Bronchial epithelial cell (primary cell): ENCODE results near the gene RMDN3. TPM values are rescaled to one million over a fixed set of nuclear protein-coding genes. Genes with fewer than 3 reads are reported as not detected.

Experiments used
- DNase-seq: peaks from one replicate; pipeline ENCODE4 v3.0.0-alpha.2; 2010; ENCODE audit warnings: low read depth
- FAIRE-seq: peaks from 2 replicates; lab custom pipeline; 2011; peaks lifted over from hg19 to GRCh38; lab: Jason Lieb, UNC
- H3K27me3 ChIP-seq: 2 replicates; pipeline ENCODE4 v1.5.1; 2011; ENCODE audit warnings: low read length; ENCODE audit not compliant: control insufficient read depth, insufficient read depth
- H3K36me3 ChIP-seq: 2 replicates; pipeline ENCODE4 v1.5.1; 2011; ENCODE audit warnings: low read length; ENCODE audit not compliant: control insufficient read depth, insufficient read depth
- H3K4me3 ChIP-seq: 2 replicates; pipeline ENCODE4 v1.5.1; 2011; ENCODE audit warnings: mild to moderate bottlenecking, low read depth, low read length, control low read depth
- total RNA-seq: library from RNA; depleted of rRNA; stranded (reverse); fragments of >200 nt; gene quantifications from 2 replicates; pipeline ENCODE4 v1.2.1, GENCODE V29; 2014
- TF ChIP-seq, protein P1 (sequence below): IDR thresholded peaks from 2 replicates; pipeline ENCODE4 v1.5.1; 2011; ENCODE audit warnings: mild to moderate bottlenecking, moderate library complexity, low read length, control low read depth, inconsistent platforms; ENCODE audit not compliant: insufficient read depth, severe bottlenecking

Gene RMDN3
- total RNA-seq, 1 donor from 2014 or later = 15.0 TPM

DNA sequence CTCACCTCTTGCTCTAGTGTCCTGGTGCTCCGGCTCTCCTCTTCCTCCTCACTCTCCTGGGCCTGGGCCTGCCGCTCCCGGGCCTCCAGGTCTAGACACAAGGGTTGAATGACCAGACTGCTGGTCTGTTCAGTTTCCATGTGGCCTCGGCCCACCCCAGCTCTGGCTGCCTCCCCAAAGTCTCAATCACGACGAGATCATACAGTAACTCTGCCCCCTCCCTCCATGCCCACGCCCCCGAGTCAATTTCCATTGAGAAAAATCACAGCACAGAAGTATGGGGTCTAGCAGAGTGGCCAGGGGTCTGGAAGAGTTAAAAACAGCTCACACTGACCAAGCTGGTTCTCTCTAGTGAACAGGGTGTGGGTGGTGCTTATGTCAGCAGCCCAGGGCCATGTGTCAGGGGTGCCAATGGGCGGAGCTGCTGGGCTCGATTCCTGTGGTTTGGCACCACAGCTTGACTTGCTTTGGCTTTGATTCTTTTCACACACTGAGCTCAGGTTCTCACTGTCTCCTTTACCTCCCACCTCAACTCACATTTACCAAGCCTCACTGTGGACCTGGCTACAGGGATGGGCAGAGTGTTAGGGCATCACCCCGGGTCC lies 21.6 kb upstream of the RMDN3 start:
- peaks cover 36% of the 10 kb centered on the region for H3K36me3 ChIP-seq
- peak; percentile 99 for FAIRE-seq
- TF ChIP-seq, protein P1, sequence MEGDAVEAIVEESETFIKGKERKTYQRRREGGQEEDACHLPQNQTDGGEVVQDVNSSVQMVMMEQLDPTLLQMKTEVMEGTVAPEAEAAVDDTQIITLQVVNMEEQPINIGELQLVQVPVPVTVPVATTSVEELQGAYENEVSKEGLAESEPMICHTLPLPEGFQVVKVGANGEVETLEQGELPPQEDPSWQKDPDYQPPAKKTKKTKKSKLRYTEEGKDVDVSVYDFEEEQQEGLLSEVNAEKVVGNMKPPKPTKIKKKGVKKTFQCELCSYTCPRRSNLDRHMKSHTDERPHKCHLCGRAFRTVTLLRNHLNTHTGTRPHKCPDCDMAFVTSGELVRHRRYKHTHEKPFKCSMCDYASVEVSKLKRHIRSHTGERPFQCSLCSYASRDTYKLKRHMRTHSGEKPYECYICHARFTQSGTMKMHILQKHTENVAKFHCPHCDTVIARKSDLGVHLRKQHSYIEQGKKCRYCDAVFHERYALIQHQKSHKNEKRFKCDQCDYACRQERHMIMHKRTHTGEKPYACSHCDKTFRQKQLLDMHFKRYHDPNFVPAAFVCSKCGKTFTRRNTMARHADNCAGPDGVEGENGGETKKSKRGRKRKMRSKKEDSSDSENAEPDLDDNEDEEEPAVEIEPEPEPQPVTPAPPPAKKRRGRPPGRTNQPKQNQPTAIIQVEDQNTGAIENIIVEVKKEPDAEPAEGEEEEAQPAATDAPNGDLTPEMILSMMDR = no peak
- H3K27me3 ChIP-seq = no peaks in the 10 kb centered on the region
- no peak overlapping the region for H3K4me3 ChIP-seq
- DNase-seq = peak; percentile 89

DNA sequence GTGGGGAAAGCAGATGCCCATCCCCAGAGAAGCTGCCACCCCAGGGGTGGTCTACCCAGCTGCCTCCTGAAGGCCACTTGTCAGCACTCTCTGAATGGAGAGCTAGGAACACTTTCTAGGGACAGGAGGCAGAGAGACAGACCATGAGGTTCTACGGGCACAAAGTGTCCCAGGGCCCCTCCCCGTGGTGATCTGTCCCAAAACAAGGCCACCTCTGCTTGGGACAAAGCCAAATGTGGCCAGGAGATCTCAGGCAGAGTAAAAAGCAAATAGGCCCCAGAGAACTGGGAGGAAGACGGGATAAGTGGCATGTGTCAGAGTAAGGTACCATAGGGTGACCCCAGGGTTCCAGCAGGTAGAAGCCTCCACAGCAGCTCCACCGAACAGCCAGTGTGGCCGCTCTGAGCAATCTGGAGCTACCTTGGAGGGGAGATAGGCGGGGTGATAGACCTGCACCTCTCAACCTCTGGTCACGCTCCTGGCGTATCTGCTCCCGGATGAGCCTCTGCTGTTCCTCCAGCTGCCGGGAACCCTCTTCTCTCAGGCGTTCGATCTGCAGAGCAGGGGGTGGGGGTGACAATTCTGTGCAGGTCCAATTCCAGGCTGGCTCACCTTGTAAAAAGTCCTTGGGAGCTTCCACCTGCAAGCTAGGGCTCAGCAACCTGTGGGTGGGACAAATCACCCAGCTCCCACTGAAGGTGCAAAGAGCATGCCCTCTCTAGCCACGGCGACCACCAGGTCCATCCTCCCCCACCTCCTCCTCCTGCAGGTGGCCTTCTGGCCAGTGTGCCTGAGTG lies 20.9 kb upstream of the RMDN3 start:
- H3K36me3 ChIP-seq = peaks cover 37% of the 10 kb centered on the region
- TF ChIP-seq, protein P1 = no peak
- FAIRE-seq (no peak), DNase-seq (no peak)
- H3K27me3 ChIP-seq = no peaks in the 10 kb centered on the region
- H3K4me3 ChIP-seq = no peak overlapping the region

DNA sequence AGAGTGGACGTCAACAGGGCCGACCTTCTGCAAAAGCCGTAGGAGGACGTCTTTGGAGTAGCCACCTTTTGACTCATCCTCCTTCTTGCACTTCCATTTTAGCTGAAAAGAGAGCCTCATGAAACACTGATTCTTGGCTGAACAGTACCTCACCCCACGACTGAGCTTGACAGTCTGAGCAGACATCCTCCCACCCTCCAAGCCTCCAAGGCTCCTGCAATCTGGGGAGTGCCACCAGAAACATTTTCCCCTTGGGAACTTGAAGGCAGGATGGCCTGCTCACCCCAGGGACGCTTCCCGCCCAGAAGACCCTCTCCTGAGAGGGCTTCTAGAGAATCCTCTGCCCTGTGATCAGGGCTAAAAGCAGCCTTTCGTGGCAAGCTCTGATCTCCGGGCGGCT lies 20.0 kb upstream of the RMDN3 start:
- H3K27me3 ChIP-seq = no peaks in the 10 kb centered on the region
- DNase-seq = no peak
- TF ChIP-seq, protein P1 = no peak
- H3K36me3 ChIP-seq = peaks cover 36% of the 10 kb centered on the region
- peak; percentile 32 for FAIRE-seq
- H3K4me3 ChIP-seq = no peak overlapping the region

DNA sequence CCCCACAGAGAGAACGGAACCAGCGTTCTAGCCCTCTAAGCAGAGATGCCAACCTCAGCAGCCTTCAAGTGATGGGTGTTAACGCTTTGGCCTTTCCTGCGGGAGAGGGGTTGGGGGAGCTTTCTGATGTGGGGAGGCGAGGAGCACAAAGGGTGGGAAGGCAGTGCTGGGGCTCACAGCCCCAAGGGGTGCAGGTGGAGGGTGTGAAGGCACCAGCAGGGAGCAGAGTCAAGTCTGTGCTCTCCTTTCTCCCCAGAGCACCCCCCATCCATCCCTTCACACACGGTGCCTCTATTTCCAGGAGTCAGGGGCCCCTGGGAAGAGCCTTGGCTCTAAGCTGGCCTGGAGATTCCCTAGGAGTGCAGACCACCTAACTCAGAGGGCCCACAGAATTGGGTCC lies 18.8 kb upstream of the RMDN3 start:
- Histone ChIP-seq H3K27me3 (no peaks in the 10 kb centered on the region), H3K4me3 (no peak overlapping the region), H3K36me3 (peaks cover 27% of the 10 kb centered on the region)
- TF ChIP-seq, protein P1 = no peak
- DNase-seq (no peak), FAIRE-seq (no peak)

DNA sequence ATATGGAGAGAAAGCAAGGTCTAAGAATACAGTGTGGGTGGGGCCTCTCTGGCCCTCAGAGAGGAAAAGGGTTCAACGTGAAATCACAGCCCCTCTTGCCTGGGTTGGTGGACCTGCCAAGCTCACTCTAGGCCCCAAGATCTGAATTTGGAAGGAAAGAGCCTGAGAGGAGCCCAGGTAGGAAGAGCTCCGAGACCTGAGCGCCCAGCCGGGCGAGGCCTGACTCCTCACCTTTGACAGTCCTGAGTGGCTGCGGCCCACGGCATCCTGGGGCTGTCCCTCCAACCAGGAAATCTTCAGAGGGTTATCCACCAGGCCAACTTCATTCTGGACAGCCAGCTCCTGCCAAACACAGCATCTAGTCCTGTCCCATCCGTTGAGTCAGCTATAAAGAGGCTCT lies 18.4 kb upstream of the RMDN3 start:
- peaks cover 26% of the 10 kb centered on the region for H3K36me3 ChIP-seq
- FAIRE-seq = no peak

More for the DNA sequence above, 18.4 kb upstream of the RMDN3 start:
- TF ChIP-seq, protein P1 = no peak
- DNase-seq = no peak
- Histone ChIP-seq H3K27me3 (no peaks in the 10 kb centered on the region), H3K4me3 (no peak overlapping the region)
